Glutamatergic neuron (in vitro differentiated cells): ENCODE data around the gene GHRL. TPM values are rescaled to one million over a fixed set of nuclear protein-coding genes. Genes with fewer than 3 reads are reported as not detected.

ENCODE experiments used
- DNase-seq: peaks from one replicate; pipeline ENCODE4 v3.0.0; 2022
- H3K27ac Mint-ChIP-seq: one replicate; pipeline ENCODE4 v1.8.0; 2020; ENCODE audit warnings: mild to moderate bottlenecking, mixed read lengths, inconsistent platforms; ENCODE audit not compliant: unreplicated experiment
- H3K27me3 Mint-ChIP-seq: one replicate; pipeline ENCODE4 v1.8.0; 2020; ENCODE audit warnings: mild to moderate bottlenecking, moderate library complexity, mixed read lengths, inconsistent platforms; ENCODE audit not compliant: unreplicated experiment
- H3K36me3 Mint-ChIP-seq: one replicate; pipeline ENCODE4 v1.8.0; 2020; ENCODE audit warnings: mild to moderate bottlenecking, mixed read lengths, inconsistent platforms; ENCODE audit not compliant: unreplicated experiment
- H3K4me1 Mint-ChIP-seq: one replicate; pipeline ENCODE4 v1.8.0; 2020; ENCODE audit warnings: mild to moderate bottlenecking, low read depth, mixed read lengths, inconsistent platforms; ENCODE audit not compliant: unreplicated experiment
- H3K4me3 Mint-ChIP-seq: one replicate; pipeline ENCODE4 v1.8.0; 2020; ENCODE audit warnings: mild to moderate bottlenecking, mixed read lengths, inconsistent platforms; ENCODE audit not compliant: unreplicated experiment
- H3K9me3 Mint-ChIP-seq: one replicate; pipeline ENCODE4 v1.8.0; 2020; ENCODE audit warnings: mild to moderate bottlenecking, moderate library complexity, mixed read lengths, inconsistent platforms; ENCODE audit not compliant: unreplicated experiment
- long read RNA-seq: library from polyadenylated mRNA; unstranded; transcript quantifications from one replicate; pipeline ENCODE4 v2.0.0, GENCODE V29; 2020; ENCODE audit not compliant: unreplicated experiment
- total RNA-seq: library from RNA; stranded (reverse); fragmentation: NEBNext Ultra II Directional; extraction: Animal tissue kit (Norgen Biotek cat#: 25700); gene quantifications from one replicate; pipeline ENCODE4 v1.2.1, GENCODE V29; 2021; ENCODE audit not compliant: unreplicated experiment
- TF ChIP-seq, protein P1 (sequence below): fragments of 200-600 bp; sonication (generic); IDR thresholded peaks from one replicate; pipeline ENCODE4 v1.5.0; 2021; ENCODE audit not compliant: partially characterized antibody, unreplicated experiment

GHRL gene
- total RNA-seq = 0.64 TPM
- long read RNA-seq = 0 reads

GRCh38 chr3:10292505-10293419, at the start of gene GHRL:
TSS of gene GHRL (minus strand) at chr3:10292947. CDS start at chr3:10290180, 2,767 bp downstream.
- peaks cover 4% of the 10 kb centered on the region for H3K36me3 Mint-ChIP-seq
- no peak for DNase-seq
- no peak within 1 kb of the TSS for H3K4me3 Mint-ChIP-seq
- peaks cover 4% of the 10 kb centered on the region for H3K9me3 Mint-ChIP-seq
- peaks cover 2% of the 10 kb centered on the region for H3K27me3 Mint-ChIP-seq
- TF ChIP-seq, protein P1, sequence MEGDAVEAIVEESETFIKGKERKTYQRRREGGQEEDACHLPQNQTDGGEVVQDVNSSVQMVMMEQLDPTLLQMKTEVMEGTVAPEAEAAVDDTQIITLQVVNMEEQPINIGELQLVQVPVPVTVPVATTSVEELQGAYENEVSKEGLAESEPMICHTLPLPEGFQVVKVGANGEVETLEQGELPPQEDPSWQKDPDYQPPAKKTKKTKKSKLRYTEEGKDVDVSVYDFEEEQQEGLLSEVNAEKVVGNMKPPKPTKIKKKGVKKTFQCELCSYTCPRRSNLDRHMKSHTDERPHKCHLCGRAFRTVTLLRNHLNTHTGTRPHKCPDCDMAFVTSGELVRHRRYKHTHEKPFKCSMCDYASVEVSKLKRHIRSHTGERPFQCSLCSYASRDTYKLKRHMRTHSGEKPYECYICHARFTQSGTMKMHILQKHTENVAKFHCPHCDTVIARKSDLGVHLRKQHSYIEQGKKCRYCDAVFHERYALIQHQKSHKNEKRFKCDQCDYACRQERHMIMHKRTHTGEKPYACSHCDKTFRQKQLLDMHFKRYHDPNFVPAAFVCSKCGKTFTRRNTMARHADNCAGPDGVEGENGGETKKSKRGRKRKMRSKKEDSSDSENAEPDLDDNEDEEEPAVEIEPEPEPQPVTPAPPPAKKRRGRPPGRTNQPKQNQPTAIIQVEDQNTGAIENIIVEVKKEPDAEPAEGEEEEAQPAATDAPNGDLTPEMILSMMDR = no peak
- H3K4me1 Mint-ChIP-seq = peaks cover 6% of the 10 kb centered on the region
- no peak within 1 kb of the TSS for H3K27ac Mint-ChIP-seq

GRCh38 chr3:10341901-10342398, 49.2 kb upstream of the GHRL start:
- no peaks in the 10 kb centered on the region for H3K36me3 Mint-ChIP-seq
- peaks cover 31% of the 10 kb centered on the region for H3K4me1 Mint-ChIP-seq
- no peak overlapping the region for H3K27ac Mint-ChIP-seq
- H3K27me3 Mint-ChIP-seq = peaks cover 11% of the 10 kb centered on the region
- DNase-seq = no peak
- H3K4me3 Mint-ChIP-seq = no peak overlapping the region
- H3K9me3 Mint-ChIP-seq = peaks cover 14% of the 10 kb centered on the region
- TF ChIP-seq, protein P1 = no peak

DNA sequence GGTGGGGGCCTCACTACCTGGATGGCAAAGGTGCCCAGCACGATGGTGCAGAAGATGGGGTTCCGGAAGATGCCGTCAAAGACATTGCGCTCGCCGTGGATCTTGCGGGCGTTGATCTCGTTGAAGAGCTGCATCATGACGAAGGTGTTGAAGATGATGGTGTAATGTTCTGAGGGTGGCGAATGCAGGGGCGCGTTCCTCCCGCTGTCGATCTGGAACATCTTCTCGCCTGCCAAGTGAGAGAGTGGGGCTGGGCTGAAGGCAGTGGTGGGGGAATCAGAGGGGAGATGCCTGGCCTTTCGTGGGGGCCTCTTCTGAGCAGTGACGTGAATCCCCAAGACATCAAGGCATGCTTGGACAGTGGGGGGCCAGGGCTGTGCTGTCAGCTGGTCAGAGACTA, 47.7 kb upstream of the GHRL start:
- no peak overlapping the region for H3K4me3 Mint-ChIP-seq
- peak overlapping the region; percentile 12 for H3K27ac Mint-ChIP-seq
- H3K27me3 Mint-ChIP-seq = peaks cover 11% of the 10 kb centered on the region
- H3K9me3 Mint-ChIP-seq = peaks cover 11% of the 10 kb centered on the region
- H3K36me3 Mint-ChIP-seq = no peaks in the 10 kb centered on the region
- TF ChIP-seq, protein P1 = no peak
- no peak for DNase-seq
- peaks cover 22% of the 10 kb centered on the region for H3K4me1 Mint-ChIP-seq

DNA sequence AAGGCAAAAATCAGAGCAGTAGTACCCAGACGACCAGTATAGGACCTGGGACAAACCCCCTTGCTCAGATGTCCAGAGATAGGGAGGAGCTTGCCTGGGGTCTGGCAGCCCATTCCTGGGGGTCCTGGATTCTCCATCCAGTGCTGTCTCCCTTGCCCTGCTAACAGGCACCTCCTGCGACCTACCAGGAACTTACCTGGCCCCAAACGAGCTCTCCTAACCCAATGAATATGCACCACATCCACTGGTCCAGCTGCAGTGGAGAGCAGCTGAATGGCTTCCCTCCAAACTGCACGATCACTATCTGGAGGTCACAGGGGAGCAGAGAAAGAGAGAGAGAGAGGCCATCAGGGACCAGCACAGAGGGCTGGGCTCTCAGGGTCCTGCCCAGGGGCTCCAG, 47.3 kb upstream of the GHRL start:
- Mint-ChIP-seq H3K9me3 (peaks cover 11% of the 10 kb centered on the region), H3K27ac (no peak overlapping the region), H3K27me3 (peaks cover 11% of the 10 kb centered on the region), H3K4me1 (peaks cover 18% of the 10 kb centered on the region), H3K36me3 (no peaks in the 10 kb centered on the region), H3K4me3 (peak overlapping the region; percentile 45)
- TF ChIP-seq, protein P1 = no peak
- DNase-seq = no peak

DNA sequence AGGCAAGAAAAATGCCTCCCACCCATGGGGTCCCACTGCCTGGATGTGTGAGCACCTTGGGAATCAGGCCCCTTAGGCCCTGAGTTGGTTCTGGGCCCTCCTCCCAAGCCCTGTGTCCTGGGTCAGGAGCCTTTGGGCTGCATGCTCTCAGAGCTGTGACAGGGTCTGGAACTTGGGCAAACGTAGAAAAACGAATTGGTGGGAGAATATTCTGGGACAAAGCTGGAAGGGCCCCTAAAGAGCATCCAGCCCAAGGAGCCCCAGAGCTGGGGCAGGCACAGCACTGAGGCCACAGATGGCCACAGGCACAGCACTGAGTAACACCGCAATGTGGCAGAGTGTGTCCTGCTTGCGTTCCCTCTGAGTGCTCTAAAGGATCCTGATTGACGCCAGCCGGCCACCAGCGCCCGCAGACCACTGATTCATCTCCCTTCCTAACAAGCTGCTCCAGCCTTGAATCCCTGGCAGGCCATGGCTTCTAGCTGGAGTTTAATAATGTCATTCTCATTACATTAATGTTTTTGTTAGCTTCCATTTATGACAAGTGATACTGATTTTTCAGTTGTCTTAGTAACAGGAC, 46.7 kb upstream of the GHRL start:
- Mint-ChIP-seq H3K27me3 (peaks cover 12% of the 10 kb centered on the region), H3K27ac (no peak overlapping the region), H3K4me3 (no peak overlapping the region), H3K4me1 (peaks cover 18% of the 10 kb centered on the region), H3K9me3 (peaks cover 11% of the 10 kb centered on the region), H3K36me3 (no peaks in the 10 kb centered on the region)
- TF ChIP-seq, protein P1 = no peak
- peak; percentile 67 for DNase-seq
